IPS-18a (cell line): ENCODE results near the gene AFG3L2.
"Not testable (repeated sequence)": the region's sequence is repeated elsewhere in the genome, so short reads cannot be mapped to it uniquely, and the experiment has no call there.

ENCODE experiments used
- H3K27ac ChIP-seq: one replicate; pipeline ENCODE4 v1.5.1; 2013; ENCODE audit warnings: low read length
- H3K27me3 ChIP-seq: one replicate; pipeline ENCODE4 v1.6.1; 2013; ENCODE audit warnings: mild to moderate bottlenecking, low read length; ENCODE audit not compliant: control insufficient read depth, insufficient read depth
- H3K36me3 ChIP-seq: one replicate; pipeline ENCODE4 v1.6.1; 2013; ENCODE audit warnings: low read depth, low read length; ENCODE audit not compliant: control insufficient read depth
- H3K4me1 ChIP-seq: one replicate; pipeline ENCODE4 v1.6.1; 2013; ENCODE audit warnings: low read depth, low read length; ENCODE audit not compliant: control insufficient read depth
- H3K4me3 ChIP-seq: one replicate; pipeline ENCODE4 v1.5.1; 2013; ENCODE audit warnings: low read length
- H3K9ac ChIP-seq: one replicate; pipeline ENCODE4 v1.6.1; 2013; ENCODE audit warnings: mild to moderate bottlenecking, low read length, moderate library complexity
- H3K9me3 ChIP-seq: one replicate; pipeline ENCODE4 v1.6.1; 2013; ENCODE audit warnings: low read depth, low read length; ENCODE audit not compliant: control insufficient read depth

The AFG3L2 gene

GRCh38 chr18:12376754-12377555 is at the start of gene AFG3L2:
AFG3L2 (minus strand) TSS chr18:12377227; CDS start chr18:12377082, 145 bp downstream.
- H3K4me1 ChIP-seq = no peaks in the 10 kb centered on the region
- no peaks in the 10 kb centered on the region for H3K9me3 ChIP-seq
- peak within 1 kb of the TSS; percentile 71 for H3K9ac ChIP-seq
- H3K4me3 ChIP-seq = peak within 1 kb of the TSS; percentile 67
- no peaks in the 10 kb centered on the region for H3K36me3 ChIP-seq
- H3K27me3 ChIP-seq = no peaks in the 10 kb centered on the region
- peak within 1 kb of the TSS; percentile 71 for H3K27ac ChIP-seq

- peaks cover 4% of the 10 kb centered on the region for H3K36me3 ChIP-seq
- no peak overlapping the region for H3K9ac ChIP-seq
- no peak overlapping the region for H3K4me3 ChIP-seq
- H3K4me1 ChIP-seq = peaks cover 6% of the 10 kb centered on the region
- H3K27me3 ChIP-seq = no peaks in the 10 kb centered on the region
- H3K9me3 ChIP-seq = no peaks in the 10 kb centered on the region
- no peak overlapping the region for H3K27ac ChIP-seq
These were observed 47.2 kb upstream of the AFG3L2 start for GRCh38 chr18:12424252-12424651.

- peaks cover 6% of the 10 kb centered on the region for H3K4me1 ChIP-seq
- no peak overlapping the region for H3K27ac ChIP-seq
- H3K4me3 ChIP-seq = no peak overlapping the region
- H3K9ac ChIP-seq = no peak overlapping the region
- no peaks in the 10 kb centered on the region for H3K9me3 ChIP-seq
- H3K27me3 ChIP-seq = no peaks in the 10 kb centered on the region
- peaks cover 4% of the 10 kb centered on the region for H3K36me3 ChIP-seq
These were observed 46.8 kb upstream of the AFG3L2 start for GRCh38 chr18:12423820-12424219.

GRCh38 chr18:12423393-12423792 is 46.4 kb upstream of the AFG3L2 start:
- Histone ChIP-seq H3K27me3 (no peaks in the 10 kb centered on the region), H3K9me3 (no peaks in the 10 kb centered on the region), H3K36me3 (peaks cover 4% of the 10 kb centered on the region), H3K4me3 (no peak overlapping the region), H3K9ac (no peak overlapping the region), H3K27ac (no peak overlapping the region), H3K4me1 (peaks cover 6% of the 10 kb centered on the region)

GRCh38 chr18:12422936-12423335 is 45.9 kb upstream of the AFG3L2 start:
- H3K9ac ChIP-seq = no peak overlapping the region
- peaks cover 4% of the 10 kb centered on the region for H3K36me3 ChIP-seq
- no peaks in the 10 kb centered on the region for H3K9me3 ChIP-seq
- H3K27ac ChIP-seq = no peak overlapping the region
- no peak overlapping the region for H3K4me3 ChIP-seq
- H3K27me3 ChIP-seq = no peaks in the 10 kb centered on the region
- peaks cover 6% of the 10 kb centered on the region for H3K4me1 ChIP-seq

- Histone ChIP-seq H3K9me3 (no peaks in the 10 kb centered on the region), H3K27me3 (no peaks in the 10 kb centered on the region), H3K4me1 (peaks cover 6% of the 10 kb centered on the region), H3K27ac (no peak overlapping the region), H3K4me3 (no peak overlapping the region), H3K9ac (no peak overlapping the region), H3K36me3 (no peaks in the 10 kb centered on the region)
These were observed 44.7 kb upstream of the AFG3L2 start for GRCh38 chr18:12421732-12422131.

- H3K9ac ChIP-seq = peak overlapping the region; percentile 38
- no peak overlapping the region for H3K27ac ChIP-seq
- peaks cover 9% of the 10 kb centered on the region for H3K4me1 ChIP-seq
- no peaks in the 10 kb centered on the region for H3K27me3 ChIP-seq
- H3K9me3 ChIP-seq = no peaks in the 10 kb centered on the region
- H3K4me3 ChIP-seq = peak overlapping the region; percentile 61
- H3K36me3 ChIP-seq = no peaks in the 10 kb centered on the region
These were observed 43.9 kb upstream of the AFG3L2 start for GRCh38 chr18:12420821-12421421.

- H3K4me3 ChIP-seq = no peak overlapping the region
- no peaks in the 10 kb centered on the region for H3K9me3 ChIP-seq
- H3K36me3 ChIP-seq = no peaks in the 10 kb centered on the region
- no peak overlapping the region for H3K27ac ChIP-seq
- H3K27me3 ChIP-seq = no peaks in the 10 kb centered on the region
- H3K9ac ChIP-seq = no peak overlapping the region
- peaks cover 15% of the 10 kb centered on the region for H3K4me1 ChIP-seq
These were observed 40.7 kb upstream of the AFG3L2 start for GRCh38 chr18:12417687-12418086.

GRCh38 chr18:12416098-12416729 is 39.2 kb upstream of the AFG3L2 start:
- Histone ChIP-seq H3K36me3 (no peaks in the 10 kb centered on the region), H3K4me3 (no peak overlapping the region), H3K4me1 (peaks cover 11% of the 10 kb centered on the region), H3K27me3 (no peaks in the 10 kb centered on the region), H3K9ac (no peak overlapping the region), H3K9me3 (no peaks in the 10 kb centered on the region), H3K27ac (no peak overlapping the region)

- Histone ChIP-seq H3K9me3 (no peaks in the 10 kb centered on the region), H3K4me1 (peaks cover 9% of the 10 kb centered on the region), H3K27ac (no peak overlapping the region), H3K4me3 (no peak overlapping the region), H3K9ac (no peak overlapping the region), H3K36me3 (no peaks in the 10 kb centered on the region), H3K27me3 (peaks cover 16% of the 10 kb centered on the region)
These were observed 34.4 kb upstream of the AFG3L2 start for GRCh38 chr18:12411456-12411855.

- H3K4me1 ChIP-seq = not testable (repeated sequence)
These were observed 33.7 kb upstream of the AFG3L2 start for GRCh38 chr18:12410747-12411146.

More at GRCh38 chr18:12410747-12411146, 33.7 kb upstream of the AFG3L2 start:
- not testable (repeated sequence) for H3K27ac ChIP-seq, H3K9ac ChIP-seq, H3K4me3 ChIP-seq, H3K9me3 ChIP-seq, H3K36me3 ChIP-seq
- H3K27me3 ChIP-seq = peaks cover 23% of the 10 kb centered on the region
